Endothelial cell of hepatic sinusoid (primary cell): ENCODE results near the gene AGAP3.
"Not testable (repeated sequence)": the region's sequence is repeated elsewhere in the genome, so short reads cannot be mapped to it uniquely, and the experiment has no call there.

Experiments used
- in situ Hi-C: cut with HindIII; loops from 2 replicates; pipeline ENCODE4 v1.10.0; 2017; ENCODE audit warnings: low sequenced_read_pairs

Gene AGAP3

DNA sequence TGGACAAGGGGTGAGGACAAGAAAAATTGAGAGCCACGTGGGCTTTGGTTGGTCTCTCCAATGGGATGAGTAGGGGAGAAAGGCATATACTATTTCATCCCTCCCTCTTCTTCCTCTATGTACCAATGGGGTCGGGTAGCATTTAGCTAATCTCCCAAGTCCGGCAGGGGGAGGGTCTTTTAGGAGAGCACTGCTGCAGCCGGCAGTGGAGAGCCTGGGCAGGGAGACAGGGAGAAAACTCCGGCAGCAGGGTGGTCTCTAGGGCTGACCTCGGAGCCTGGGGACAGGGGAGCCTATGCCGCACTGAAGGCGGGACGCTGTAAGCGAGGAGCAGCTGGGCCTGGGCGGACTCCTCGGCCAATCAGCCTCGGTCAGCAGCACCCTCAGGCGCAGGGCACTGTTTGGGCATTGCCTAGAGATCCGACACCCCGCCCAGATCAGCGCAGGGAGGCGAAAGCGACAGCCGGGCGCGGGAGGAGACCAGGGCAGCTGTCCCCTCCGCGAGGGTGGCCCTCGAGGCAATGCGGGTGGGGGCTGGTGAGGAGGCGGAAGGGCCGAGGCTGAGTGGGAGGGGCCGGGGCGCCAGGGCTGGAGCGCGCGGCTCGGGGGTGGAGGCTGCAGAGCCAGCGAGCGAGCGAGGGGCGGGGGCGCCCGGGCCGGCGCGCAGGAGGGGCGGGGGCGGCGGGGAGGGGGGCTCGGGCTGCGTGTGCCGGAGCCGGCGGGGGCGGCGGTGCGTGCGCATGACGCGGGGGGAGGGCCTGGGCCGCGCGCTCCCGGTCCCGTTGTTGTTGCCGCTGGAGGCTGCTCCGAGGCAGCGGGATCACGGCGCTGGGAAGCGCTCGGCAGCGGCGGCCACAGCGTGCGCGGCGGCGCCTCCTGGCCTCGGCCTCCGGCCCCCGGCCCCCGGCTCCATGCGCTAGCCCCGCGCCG lies at the start of gene AGAP3:
Gene AGAP3, plus strand, starts transcription at position 785 of the 930 bp plus-strand sequence. CDS start 267 bp downstream, outside the sequence.
- in situ Hi-C loops, result loop anchor here (5.0 kb wide), 2 partner anchors 54 to 81 kb away; partner anchors contain the start of gene GBX1

DNA sequence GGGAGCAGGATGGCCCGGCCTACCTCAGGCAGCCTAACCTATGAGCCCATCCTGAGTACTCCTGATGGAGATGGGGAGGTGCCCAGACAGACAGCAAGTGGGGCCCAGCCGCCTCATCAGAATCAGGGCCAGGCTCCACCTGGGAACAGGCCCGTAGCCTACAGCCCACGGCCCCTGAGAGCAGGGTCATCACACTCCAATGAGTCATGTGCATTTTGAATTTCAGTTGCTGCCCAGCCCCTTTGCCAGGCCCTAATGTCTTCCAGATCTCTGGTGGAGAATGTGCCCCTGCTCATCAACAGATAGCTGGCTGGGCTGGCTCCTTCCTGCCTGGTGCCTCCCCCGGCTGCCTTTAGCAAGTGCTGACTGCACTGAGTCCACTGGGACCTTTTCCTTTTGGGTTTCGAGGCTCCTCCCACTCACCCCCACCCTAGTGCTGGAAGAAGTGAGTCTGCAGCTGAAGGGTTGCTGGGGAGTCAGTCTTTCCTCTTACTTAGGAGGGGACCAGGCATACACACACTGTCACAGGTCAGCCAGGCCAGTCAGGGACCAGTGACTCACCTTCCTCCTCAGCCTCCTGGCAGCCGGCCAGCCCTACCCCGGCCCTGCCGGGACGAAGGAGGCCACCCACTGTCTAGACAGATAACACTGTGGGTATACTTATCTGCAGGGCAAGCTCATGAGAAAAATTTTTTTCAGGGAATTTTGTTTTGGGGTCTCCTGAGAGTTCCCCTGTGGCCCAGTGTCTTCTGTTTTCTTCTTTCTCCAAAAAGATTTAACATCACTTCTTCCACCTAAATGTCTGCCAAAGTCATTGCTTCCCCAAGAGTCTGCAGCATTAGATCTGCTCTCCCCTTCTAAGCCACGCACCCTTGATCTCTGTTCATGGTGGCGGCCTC lies 47.1 kb upstream of the AGAP3 start:
- in situ Hi-C loops, result no loop called here

DNA sequence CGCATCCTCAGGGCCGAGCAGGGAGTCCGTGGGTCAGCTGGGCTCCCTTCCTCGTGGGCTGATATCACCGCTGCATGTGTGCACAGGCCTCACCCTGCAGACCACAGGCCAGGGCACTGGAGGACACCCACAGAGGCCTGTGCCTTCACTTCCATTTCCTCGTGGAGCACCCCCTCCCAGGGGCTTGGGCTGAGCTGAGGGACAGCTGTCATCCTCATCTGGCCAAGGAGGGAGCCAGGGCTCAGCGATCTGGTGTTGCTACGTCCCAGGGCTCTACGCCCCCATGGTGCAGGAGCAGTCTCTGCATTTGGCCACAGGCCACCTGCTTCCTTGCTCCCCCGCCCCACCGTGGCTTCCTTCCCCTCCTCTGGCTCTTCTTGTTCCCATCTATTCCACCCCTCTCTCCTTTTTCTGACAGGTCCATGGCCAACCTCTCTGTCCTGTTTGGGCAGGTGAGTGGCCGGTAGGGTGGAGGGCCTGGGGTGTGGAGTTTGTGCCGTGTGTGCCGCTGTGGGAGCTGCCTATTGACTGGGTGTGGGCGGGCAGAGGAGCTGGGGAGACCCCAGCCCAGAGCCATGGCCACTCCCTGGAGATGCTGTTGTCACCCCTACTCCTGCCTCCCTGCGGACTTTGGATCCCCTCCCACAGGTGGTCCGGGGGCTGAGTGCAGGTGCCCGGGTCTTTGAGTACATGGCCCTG lies 46.3 kb upstream of the AGAP3 start:
- in situ Hi-C loops, result no loop called here

DNA sequence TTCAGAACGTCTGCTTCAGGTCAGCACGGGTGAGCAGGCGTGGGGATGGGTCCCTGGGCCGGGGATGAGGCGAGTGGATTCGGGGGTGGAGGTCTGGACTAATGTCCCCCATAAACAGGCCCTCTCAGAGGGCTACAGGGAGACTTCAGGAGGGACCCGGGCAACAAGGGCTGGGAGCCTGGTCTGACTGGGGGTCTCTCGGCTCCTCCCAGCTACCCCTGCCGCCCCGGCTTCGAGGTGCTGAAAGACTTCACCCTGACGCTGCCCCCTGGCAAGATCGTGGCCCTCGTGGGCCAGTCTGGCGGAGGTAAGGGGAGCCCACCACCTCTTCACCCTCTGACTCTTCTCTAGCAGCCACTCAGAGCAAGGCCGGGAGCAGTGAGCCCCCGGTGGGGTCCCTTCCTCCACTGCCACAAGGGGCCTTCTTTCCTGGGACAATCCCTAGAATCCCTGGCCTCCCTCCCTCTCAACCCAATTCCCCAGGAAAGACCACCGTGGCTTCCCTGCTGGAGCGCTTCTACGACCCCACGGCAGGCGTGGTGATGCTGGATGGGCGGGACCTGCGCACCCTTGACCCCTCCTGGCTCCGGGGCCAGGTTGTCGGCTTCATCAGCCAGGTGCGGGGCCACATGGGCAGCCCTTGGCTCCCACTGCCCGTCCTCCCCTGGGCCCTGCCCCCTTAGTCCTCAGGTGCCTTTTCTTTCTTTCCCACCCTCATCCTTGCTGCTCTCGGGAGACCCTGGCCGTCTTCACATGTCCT lies 45.5 kb upstream of the AGAP3 start:
- in situ Hi-C loops, result no loop called here

DNA sequence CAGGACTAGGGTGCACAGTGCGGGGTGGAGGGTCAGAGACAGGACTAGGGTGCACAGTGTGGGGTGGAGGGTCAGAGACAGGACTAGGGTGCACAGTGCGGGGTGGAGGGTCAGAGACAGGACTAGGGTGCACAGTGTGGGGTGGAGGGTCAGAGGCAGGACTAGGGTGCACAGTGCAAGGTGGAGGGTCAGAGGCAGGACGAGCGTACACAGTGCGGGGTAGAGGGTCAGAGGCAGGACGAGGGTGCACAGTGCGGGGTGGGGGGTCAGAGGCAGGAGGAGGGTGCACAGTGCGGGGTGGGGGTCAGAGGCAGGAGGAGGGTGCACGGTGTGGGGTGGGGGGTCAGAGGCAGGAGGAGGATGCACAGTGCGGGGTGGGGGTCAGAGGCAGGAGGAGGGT lies 42.8 kb upstream of the AGAP3 start:
- in situ Hi-C loops, result not testable (repeated sequence)

DNA sequence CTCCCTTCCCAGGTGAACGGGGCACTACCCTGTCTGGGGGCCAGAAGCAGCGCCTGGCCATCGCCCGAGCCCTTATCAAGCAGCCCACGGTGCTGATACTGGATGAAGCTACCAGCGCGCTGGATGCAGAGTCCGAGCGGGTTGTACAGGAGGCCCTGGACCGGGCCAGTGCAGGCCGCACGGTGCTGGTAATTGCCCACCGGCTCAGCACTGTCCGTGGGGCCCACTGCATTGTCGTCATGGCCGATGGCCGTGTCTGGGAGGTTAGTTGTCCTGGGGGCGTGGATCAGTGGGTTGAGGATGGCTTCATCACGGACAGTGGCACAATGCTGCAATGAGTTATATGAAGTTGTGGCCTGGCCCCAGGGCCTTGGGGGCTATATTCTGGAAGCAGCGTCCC lies 42.3 kb upstream of the AGAP3 start:
- in situ Hi-C loops, result no loop called here

DNA sequence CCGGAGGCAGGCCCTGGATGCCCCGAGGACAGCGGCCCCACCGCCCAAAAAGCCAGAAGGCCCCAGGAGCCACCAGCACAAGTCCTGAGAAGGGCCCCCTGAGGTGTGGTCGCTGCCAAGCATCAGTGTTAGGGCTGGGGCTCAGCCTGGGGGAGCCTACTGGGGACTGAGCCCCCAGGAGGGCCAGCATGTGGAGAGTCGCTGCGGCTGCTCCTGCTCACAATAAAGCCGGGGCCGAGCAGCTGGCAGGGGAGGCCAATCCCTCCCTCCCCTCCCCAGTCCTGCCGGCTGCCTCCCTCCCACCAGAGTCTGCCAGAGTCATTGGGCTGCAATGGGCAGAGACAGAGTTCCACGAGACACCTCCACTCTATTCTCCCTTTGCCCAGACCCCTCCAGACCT lies 41.0 kb upstream of the AGAP3 start:
- in situ Hi-C loops, result no loop called here

DNA sequence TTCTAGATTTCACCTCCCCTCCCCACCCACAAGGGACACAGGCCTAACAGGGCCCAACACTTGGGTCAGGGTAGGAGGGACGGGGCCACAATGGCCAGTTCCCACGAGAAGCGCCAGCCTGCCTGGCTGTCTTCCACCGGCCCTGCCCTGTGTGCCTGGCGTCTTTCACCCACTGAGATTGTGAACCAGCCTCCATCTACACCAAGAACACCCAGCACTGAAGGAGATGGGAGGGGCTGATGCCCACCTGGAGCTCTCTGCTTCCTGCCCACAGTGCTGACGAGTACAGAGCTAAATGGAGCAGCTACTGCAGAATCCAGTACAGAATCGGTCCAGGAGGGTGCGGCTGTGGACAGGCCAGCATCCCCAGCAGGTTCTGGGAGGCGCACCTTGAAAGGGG lies 40.3 kb upstream of the AGAP3 start:
- in situ Hi-C loops, result no loop called here

DNA sequence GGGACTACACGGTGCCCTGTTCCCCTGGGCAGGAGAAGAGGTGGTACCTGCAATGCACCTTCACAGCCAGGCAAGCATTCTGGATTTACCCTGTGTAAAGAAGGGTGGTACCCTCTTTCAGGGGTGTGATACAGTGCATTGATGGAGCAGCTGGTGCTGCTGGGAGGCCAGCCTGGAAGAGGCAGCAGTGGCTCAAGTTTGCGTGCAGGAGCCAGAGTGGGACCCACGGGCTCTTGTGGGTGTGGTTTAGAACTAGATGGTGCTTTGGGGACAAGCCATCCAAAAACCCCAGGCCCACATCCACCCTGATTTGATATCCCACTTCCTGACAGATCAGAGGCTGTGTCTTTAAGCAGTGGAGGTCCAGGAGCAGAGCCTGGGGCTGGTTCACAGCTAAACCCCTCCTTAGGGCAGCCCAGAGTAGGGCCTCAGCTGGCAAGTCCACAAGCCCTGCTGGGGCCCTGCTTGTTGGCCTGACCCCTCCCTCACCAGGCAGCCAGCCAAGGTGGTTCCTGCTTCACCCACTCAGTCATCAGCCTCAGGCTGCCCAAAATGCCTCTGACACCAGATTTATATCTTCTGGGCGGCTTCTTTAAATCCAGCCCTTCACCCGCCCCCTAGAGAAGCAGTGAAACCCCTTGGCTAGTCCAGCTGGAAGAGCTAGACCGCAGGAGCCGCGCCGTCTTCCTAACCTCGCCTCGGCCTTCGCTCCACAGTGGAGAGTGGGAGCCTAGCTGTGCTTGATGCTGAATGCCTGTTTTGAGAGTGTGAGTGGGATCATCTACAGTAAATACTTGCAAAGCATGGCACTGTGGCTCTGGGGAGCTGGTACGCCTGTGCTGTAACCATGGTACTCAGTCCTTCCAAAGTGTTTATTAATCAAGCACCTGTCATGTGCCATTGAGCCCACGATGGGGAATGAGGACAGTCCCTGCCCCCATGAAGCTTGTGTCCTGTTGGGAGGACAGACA lies 39.4 kb upstream of the AGAP3 start:
- in situ Hi-C loops, result no loop called here

DNA sequence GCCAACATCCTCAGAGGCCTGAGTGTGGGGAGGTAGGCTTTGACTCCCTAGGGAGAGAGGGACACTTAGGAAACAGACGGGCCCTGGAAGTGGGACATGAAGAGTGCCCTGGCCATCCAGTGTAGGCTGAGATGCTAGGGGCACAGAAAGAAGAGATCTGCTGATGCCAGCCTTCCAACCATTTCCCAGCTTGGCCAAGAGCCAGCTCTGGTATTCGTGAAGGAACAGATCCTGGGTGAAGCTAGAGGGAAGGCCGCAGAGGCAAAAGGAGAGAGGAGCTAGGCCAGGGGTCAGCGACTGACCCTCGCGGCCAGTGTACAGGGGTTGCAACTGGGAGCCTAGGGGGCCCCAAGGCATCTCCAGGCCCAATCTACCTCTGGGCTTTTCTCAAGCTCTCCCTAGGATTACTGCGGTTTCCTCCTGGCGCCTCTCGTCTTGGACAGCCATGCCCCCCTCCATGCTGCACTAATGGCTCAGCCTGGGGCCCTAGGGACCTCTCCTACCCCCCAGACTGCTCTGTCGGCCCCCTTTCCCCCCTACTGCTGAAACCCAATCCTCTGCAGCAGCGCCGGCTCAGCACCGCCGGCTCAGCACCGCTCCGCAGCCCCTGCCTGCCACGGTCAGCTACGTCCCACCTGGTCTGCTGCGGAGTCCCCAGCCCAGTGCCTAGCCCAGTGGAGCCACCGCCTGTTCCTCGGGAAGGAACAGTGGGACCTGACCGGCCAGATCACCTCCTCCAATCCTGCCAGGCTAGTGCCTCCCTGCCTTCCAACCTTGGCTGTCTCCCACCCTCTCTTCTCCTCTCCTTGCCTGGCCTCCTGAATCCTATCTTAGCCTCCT lies 38.1 kb upstream of the AGAP3 start, which contains the start of gene ASIC3:
Gene ASIC3, plus strand, starts transcription at position 556 of the 840 bp plus-strand sequence. CDS start 355 bp downstream, outside the sequence.
- in situ Hi-C loops, result no loop called here

DNA sequence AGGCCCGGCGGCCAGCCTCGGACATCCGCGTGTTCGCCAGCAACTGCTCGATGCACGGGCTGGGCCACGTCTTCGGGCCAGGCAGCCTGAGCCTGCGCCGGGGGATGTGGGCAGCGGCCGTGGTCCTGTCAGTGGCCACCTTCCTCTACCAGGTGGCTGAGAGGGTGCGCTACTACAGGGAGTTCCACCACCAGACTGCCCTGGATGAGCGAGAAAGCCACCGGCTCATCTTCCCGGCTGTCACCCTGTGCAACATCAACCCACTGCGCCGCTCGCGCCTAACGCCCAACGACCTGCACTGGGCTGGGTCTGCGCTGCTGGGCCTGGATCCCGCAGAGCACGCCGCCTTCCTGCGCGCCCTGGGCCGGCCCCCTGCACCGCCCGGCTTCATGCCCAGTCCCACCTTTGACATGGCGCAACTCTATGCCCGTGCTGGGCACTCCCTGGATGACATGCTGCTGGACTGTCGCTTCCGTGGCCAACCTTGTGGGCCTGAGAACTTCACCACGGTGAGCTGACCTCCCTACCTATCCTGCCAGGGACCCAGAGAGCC lies 37.3 kb upstream of the AGAP3 start:
- in situ Hi-C loops, result no loop called here

DNA sequence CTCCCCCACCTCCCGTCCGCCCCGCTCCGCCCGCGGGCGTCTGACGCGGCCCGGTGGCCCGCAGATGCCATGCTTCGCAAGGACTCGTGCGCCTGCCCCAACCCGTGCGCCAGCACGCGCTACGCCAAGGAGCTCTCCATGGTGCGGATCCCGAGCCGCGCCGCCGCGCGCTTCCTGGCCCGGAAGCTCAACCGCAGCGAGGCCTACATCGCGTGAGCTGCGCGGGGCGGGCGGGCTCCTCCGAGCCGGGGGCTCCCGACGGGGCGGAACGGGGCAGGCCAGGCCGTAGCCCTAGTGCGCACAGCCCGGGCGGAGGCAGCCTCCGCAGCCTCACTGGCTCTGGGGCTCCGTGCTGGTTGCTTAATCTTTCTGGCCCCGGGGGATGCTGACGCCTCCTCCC lies 35.2 kb upstream of the AGAP3 start:
- in situ Hi-C loops, result no loop called here

DNA sequence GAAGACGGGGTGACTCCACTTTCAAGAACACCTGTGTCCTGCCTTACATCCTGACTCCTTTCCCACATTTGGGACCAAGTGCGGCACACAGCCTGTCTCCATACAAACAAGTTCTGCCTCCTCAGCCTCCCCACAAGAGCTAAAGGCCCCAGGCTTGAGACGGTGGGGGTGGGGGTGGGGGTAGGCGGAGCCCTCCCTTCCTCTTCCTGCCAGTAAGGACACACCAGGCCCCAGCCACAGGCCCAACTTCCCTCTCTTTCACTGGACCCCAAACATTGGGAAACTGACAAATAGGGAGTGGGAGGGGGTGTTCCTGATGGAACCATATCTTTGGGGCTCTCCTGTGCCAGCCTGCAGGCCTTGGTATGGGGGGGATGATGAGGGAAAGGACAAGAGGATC lies 33.2 kb upstream of the AGAP3 start:
- in situ Hi-C loops, result no loop called here

DNA sequence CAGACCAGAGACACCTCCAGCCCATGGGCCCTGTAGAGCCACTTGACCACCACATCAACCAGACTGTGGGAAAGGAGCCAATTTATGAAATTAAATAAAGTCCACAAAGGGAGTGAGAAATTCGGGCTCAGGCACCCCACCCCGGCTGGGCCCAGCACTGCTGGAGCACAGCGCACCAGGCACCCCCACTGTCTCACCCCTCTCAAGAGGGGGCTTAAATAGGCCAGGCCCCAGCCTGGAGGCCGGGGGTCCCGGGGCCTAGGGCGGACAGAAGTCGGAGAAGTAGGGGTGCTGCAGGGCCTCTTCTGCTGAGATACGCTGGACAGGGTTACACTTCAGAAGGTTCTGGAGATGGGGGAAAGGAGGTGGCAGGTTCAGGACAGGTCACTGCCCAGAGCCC lies 32.5 kb upstream of the AGAP3 start:
- in situ Hi-C loops, result no loop called here

DNA sequence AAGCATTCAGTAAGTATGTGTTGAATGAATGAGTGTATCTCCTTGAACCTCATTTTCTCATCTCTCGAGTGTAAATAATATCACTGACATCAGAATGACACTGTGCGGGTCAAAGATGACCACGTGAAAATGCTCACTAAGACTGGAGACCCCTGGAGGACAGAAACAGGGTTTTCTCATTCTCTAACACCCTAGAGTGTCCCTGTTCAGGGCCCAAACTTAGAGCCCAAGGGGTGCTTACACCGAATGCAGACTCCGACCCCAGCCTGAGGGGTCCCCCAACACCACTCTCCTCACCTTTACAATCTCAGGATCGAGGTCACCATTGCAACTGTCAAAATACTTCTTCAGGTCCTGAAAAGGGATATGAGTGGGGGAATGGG lies 30.0 kb upstream of the AGAP3 start:
- in situ Hi-C loops, result no loop called here

DNA sequence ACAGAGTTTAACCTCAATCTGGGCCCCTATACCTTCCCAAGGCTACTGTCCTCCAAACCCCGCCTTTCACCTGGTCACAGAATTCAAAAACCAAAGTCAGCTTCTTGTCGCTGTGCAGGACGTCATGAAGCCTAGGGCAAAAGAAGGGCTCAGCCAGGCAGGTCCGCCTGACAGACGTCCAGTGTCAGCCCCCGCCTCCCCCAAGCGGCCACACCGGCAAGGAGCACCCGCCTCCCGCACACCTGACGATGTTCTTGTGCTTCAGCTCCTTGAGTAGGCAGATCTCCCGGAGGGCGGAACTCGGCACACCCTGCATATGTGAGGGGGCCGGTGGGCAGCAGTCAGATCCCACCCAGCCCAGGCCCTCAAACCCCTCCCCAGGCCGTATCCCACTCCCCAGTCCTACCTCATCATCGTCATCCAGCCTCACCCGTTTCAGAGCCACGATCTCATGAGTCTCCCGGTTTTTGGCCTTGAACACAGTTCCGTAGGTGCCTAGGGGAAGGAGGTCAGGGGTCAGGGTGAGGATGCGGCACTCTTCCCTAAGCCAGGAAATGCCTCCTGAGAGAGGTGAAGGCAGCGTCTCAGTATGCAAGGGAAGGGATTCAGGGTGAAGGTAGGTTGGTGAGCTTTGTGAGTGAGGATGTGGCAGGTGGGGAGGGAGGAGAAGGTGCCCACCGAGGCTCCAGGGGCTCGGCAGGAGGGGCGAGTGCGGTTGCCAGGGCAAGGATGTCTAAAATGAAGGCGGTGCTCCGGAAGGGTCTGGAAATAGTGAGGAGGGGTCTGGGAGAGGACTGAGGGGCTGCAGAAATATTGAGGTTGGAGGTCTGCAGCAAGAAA lies 29.4 kb upstream of the AGAP3 start:
- in situ Hi-C loops, result no loop called here

DNA sequence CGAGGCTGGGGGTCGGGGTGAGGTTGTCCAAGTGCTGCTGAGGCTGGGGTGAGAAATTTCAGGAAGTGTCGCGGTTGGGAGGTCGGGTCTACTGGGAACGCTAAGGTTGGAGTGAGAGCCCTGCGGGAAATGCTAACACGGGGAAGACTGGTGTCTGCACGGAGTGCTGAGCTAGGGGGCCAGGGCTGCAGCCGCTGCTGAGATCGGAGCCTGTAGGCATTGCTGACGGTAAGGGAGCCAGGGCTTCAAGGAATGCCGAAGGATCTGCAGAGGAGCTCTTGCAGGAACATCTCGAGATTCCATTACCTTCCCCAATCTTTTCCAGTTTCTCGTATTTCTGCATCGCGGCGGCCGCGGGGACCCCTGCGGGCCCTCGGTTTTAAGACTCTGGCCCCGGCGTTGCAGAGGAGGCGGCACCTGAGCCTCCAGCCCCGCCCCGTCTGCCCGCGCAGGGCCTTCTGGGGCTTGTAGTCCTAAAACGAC lies 28.7 kb upstream of the AGAP3 start, which contains the start of gene CDK5:
Gene CDK5, minus strand, starts transcription at position 392 of the 483 bp plus-strand sequence. Its CDS starts 49 bp downstream, at position 343.
- in situ Hi-C loops, result no loop called here
